NB4 (cell line): Measurements from ENCODE around the gene SMAD4.
"Not testable (repeated sequence)": the region's sequence is repeated elsewhere in the genome, so short reads cannot be mapped to it uniquely, and the experiment has no call there.

Experiments
- DNase-seq: peaks from one replicate; pipeline ENCODE4 v3.0.0; 2010; ENCODE audit warnings: low read depth
- H3K4me3 ChIP-seq: one replicate; pipeline ENCODE4 v1.5.1; 2011; ENCODE audit warnings: mild to moderate bottlenecking, low read depth, low read length, moderate library complexity
- CTCF ChIP-seq: IDR thresholded peaks from one replicate; pipeline ENCODE4 v1.5.1; 2012; ENCODE audit warnings: low read depth, low read length
- MAX ChIP-seq: IDR thresholded peaks from 2 replicates; pipeline ENCODE4 v1.6.1; 2011; ENCODE audit warnings: low read depth, low read length
- MYC ChIP-seq: IDR thresholded peaks from 2 replicates; pipeline ENCODE4 v1.6.1; 2011; ENCODE audit warnings: low read depth, low read length
- POLR2A ChIP-seq: IDR thresholded peaks from 2 replicates; pipeline ENCODE4 v1.6.1; 2011; ENCODE audit warnings: mild to moderate bottlenecking; ENCODE audit not compliant: insufficient read length; ENCODE audit errors: extremely low read depth

SMAD4 gene

GRCh38 chr18:50987261-50987660 lies 42.8 kb upstream of the SMAD4 start:
- TF ChIP-seq MYC (no peak), POLR2A (no peak), CTCF (no peak), MAX (no peak)
- DNase-seq: no peak
- H3K4me3 ChIP-seq: no peak overlapping the region

GRCh38 chr18:50989711-50990110 lies 40.3 kb upstream of the SMAD4 start:
- H3K4me3 ChIP-seq: no peak overlapping the region
- TF ChIP-seq MYC (no peak), CTCF (no peak), MAX (no peak), POLR2A (no peak)
- no peak for DNase-seq

GRCh38 chr18:50992351-50992762 lies 37.7 kb upstream of the SMAD4 start:
- TF ChIP-seq MYC (no peak), MAX (no peak), CTCF (no peak), POLR2A (no peak)
- H3K4me3 ChIP-seq: no peak overlapping the region
- DNase-seq: no peak

GRCh38 chr18:50994031-50994430 lies 36.0 kb upstream of the SMAD4 start:
- H3K4me3 ChIP-seq: no peak overlapping the region
- DNase-seq: no peak
- no peak for TF ChIP-seq MYC
- TF ChIP-seq POLR2A: no peak
- no peak for TF ChIP-seq CTCF
- no peak for TF ChIP-seq MAX

GRCh38 chr18:51003174-51003573 lies 26.8 kb upstream of the SMAD4 start:
- H3K4me3 ChIP-seq, DNase-seq: not testable (repeated sequence)

GRCh38 chr18:51006061-51006818 lies 23.8 kb upstream of the SMAD4 start:
- no peak overlapping the region for H3K4me3 ChIP-seq
- no peak for TF ChIP-seq MYC
- no peak for TF ChIP-seq POLR2A
- no peak for TF ChIP-seq MAX
- no peak for TF ChIP-seq CTCF
- no peak for DNase-seq
